GM19025 (cell line): ENCODE data around the gene HOXA3.

ENCODE experiments used
- ATAC-seq: cut with Tn5 transposase; IDR thresholded peaks from one replicate; pipeline ENCODE4 v1.9.1; 2021; ENCODE audit warnings: mild to moderate bottlenecking, low read depth, moderate library complexity; ENCODE audit not compliant: unreplicated experiment

The HOXA3 gene

DNA sequence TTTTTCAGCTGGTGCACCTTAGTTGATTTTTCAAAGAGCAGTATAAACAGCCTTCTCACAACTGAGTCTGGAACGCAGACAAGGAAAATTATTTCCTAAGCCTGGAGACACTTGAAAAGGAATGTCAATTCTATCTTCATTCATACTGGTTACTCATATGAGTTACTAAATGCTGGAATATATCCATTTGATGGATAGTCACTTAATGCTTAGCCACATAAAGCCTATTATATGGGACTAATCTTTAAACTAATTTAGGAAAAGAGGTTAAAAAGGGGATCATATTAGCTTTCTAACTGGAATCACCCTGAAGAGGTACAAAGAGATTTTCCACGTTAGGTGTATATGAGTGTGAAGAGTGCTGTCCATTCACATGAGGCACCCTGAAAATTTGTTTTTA is 20.2 kb downstream of the HOXA3 start:
- no peak for ATAC-seq

DNA sequence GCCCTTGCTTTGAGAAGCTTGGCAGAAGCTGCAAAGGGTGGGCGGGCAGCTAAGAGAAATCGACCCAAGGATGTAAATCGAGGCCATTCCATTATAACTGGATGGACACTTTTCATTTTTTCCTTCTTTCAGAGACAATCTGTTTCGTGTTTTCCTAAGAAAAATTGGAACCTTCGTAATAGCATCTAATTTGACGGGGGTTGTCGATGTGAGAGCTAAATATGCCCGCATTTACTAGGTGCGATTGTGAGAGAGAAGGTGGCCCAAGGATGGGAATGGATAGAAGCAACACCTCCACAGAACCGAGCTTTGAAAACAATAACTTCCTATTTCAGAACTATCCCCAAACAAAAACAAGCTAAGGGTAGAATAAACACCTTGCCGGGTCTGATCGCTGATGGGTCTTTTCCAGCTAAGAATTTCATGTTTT is 21.0 kb downstream of the HOXA3 start:
- ATAC-seq, result no peak

DNA sequence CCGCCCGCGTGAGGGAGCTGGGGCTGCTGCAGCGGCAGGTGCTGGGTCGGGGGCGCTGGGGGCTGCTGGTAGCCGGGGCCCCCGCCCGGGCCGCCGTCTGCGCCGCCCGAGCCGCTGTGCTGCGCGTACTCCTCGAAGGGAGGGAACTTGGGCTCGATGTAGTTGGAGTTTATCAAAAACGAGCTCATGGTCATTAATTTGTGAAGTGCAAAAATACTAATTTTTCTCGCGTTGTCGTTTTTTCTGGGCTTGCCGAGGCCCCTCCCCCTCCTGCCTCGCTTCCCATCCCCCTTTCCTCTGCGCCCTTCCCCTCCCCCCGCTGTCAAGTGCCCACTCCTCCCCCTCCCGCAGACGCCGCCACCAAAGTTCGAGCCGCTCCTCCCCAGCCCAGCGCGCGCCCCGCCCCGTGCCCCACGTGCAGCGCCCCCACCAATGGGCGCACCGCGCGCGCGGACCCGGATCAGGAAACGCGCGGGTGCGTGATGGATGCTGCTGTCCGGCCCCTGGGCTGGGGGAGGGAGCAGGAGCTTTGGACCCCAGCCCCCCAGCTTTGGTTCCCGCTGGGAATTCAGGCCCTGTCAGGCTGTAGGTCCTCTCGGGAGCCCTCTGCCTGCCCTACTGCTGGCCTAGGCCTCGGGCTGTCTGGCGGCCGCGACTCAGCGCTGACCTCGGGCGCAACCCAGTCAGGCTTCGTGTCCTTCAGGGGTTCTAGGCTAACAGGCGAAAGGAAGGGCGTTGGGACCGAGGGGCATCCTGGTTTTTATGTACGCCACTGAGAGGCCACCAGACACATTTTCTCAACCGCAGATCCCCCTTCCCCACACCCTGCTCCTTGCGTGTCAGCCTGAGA is 21.6 kb downstream of the HOXA3 start, which contains the start of gene HOXA4:
Gene HOXA4 (minus strand): TSS at position 218 of the 850 bp plus-strand sequence. CDS start 24 bp downstream, at position 194.
- no peak for ATAC-seq

DNA sequence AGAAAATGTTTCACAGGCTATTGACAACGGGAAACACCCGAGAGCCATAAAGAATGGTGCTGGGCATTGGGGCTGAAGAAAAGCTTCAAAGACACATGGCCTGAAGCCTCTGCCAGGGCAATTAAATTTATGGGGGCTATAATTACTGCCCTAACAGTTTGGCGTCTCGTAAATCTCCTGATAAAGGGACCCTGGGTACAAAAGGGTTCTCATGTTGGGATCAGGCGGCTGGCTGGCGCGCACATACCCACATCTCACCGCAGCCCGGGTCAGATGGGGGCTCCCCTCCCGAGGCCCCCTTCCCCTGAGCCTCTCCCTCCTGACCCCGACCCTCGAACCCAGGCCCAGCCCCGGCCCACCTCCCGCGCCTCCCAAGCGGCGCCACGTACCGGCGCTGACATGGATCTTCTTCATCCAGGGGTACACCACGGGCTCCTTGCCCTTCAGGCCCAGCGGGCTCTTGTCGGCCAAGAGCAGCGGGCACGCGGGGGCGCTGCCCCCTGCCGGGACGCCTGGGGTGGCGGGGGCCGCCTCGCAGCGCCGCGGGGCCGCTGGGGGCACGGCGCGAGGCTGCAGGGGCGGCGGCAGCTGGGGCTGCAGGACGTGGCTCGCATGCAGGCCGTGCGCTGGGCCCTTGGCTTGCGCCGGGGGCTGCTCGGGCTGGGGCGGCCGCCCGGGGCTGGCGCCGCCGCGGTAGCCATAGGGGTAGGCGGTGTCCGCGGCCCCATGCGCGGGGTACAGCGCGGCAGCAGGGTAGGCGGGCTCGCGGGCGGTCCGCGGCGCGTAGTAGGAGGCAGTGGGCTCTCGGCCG is 22.4 kb downstream of the HOXA3 start:
- no peak for ATAC-seq

DNA sequence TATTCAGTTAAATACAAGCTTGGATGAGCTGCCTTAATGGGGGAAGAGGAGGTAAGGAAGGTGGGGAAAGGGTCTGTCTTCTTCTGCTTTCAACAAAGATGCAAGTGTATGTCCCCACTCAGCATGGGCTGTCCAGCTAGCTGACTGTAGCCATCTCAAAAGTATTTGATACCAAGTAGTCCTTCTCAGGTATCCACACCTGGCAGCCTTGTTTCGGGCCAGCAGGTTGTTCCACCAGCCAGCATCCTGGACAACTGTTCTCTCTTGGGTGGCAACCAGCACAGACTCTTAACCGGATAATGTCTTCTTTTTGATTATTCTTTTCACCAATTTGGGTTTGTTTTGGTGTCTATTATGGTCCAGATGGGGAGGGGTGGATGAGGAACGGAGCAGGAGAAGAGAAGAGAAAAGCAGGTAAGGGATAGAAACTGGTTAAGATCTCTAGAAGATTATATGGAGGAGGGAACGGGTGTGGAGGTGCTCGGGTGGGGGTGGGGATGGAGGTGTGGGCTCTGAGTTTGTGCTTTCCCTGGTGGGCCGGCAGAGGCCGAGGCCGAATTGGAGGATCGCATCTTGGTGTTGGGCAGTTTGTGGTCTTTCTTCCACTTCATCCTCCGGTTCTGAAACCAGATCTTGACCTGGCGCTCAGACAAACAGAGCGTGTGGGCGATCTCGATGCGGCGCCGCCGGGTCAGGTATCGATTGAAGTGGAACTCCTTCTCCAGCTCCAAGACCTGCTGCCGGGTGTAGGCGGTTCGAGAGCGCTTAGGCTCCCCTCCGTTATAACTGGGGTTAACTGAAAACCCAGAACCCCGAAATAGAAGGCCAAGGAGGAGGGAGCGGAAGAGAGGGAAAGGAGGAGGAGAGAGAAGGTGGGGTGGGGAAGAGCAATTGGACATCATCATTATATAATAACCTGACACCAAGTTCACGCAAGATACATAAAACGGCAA is 23.3 kb downstream of the HOXA3 start:
- ATAC-seq, result no peak

DNA sequence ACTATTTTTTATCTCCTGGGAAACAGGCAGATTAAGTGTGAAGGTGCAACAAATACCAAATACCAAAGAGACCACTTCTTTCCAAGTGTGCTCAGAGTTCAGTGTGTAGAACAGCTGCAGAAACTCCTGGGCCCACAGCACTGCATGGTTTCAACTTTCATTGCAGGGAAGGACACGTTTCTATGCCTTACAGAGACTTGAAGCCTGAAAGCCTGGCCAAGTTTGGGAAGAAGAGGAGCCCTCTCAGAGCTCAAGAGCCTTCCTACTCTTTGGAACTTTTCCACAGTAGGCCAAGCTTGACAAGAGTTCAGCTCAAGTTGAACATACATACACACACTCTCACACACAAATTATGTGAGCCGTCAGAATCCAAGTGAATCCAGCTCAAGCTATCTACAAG is 24.3 kb downstream of the HOXA3 start:
- no peak for ATAC-seq

DNA sequence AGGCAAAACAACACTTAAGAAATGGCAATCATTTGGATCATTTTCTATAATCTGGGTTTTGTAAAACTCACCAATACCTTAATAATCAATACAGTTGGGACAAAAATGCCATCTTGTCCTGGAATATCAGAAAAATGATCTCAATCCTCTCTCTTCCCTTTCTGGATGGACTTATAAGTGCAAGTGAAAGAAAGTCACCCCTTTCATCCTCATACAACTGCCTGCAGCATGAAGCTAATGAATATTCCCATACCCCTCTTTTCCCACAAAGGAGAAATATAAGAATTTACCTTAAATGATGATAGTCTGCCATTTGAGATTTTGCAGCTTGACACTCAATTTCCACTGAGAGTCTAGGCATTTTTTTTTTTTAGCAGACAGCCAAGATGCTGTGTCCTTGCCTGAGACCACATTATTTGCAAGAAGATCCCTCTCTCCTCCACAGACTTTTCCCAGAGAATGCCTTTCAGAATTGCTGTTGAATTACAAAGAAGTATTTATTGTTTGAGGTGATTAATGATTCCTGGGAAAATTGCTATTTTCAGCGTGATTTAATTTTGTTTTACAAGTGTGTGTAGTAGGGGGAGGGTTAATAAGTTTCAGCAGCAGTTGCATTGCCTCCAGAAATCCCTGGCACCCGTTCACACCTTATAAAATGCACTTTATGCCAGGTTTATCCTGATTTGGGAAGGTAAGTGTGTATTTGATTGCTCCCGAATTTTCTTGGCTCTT is 25.6 kb downstream of the HOXA3 start:
- ATAC-seq, result no peak

DNA sequence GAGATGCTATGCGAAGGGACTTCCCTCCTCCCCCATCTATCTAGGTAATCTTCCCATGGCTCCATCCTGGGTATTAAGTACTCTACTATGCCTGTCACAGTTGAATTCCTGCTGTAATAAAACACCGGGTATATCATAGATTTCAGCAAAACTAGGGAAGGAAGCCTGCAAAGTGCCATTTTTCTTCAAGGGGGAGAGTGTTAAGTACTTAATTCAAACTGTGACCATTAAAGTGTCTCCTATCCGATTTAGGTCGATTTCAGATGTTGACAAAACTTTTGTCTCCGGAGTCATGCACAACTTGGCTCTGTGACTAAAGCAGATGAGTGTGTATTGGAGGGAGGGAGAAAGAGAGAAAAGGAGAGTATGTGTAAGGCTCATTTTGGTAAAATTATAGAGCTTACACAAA is 26.4 kb downstream of the HOXA3 start:
- ATAC-seq, result no peak

DNA sequence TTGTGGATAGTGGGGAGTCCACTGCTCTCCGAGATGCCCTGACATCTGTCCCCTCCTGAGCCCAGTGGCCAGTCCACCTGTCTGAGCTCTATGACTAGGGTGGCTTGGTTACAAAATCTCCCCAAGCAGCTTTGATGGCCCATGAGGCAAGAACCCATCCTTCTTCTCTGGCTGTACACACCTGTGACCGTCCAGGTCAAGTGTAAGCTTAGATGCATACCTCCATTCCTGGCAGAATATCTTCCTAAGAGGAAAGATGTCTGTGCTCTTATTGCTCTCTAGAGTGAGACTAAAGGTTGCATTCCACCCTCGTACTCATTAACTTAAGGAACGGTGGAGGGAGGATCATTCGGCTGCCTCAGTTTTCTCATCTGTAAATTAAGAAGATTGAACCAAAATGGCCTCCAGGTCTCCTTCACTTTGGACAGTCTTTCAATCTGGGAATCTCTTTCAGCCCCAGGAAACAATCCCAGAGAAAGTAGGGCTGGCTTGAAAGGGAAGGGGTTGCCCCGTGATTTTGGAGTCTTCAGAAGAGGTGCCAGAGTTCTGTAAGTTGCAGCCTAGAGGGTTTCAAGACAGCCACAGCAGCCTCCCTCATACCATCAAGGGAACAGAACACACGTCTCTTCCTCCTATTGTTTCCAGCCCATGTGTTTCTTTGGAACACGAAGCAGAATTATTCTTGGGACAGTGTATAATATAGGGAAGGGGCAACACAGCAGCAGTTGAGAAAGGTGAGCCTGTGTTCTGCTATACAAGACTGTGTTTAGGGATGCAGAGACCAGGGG is 27.3 kb downstream of the HOXA3 start:
- ATAC-seq, result no peak

DNA sequence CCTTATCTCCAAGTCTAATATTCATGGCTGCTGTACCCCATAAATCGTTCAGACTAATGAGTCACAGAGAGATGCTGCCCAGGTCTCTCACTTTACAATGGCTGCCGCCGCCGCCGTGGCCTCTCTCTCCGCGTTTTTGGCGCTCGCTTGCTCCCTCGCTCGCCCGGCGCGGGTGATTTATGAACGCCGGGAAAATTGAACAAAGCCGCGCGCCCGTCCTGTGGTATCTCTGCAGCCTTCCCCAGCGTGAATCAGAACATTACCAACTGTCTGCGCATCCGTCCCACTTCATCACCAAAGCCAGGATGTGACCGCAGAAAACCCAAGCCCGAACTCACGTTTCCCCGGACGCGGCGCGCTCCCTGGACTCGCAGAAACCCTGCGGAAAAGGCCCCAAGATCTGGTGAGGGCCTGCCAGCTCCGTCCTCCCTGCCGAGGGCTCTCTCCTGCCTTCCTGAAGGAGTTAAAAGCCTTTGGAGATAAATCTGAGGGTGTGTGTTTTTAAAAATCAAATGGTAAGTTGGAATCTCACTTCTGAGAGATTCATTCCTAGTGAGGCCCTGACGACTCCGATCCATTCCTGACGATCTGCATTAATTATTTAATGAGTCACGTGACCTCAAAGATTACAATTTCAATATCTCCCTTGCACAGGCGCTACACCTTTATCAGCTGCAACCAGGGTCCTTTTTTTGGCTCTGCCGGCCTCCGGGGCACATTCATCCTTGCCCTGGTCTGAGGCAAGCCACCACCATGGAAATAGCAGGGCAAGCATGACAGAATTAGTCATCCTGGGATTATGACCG is 28.1 kb downstream of the HOXA3 start:
- ATAC-seq, result no peak

DNA sequence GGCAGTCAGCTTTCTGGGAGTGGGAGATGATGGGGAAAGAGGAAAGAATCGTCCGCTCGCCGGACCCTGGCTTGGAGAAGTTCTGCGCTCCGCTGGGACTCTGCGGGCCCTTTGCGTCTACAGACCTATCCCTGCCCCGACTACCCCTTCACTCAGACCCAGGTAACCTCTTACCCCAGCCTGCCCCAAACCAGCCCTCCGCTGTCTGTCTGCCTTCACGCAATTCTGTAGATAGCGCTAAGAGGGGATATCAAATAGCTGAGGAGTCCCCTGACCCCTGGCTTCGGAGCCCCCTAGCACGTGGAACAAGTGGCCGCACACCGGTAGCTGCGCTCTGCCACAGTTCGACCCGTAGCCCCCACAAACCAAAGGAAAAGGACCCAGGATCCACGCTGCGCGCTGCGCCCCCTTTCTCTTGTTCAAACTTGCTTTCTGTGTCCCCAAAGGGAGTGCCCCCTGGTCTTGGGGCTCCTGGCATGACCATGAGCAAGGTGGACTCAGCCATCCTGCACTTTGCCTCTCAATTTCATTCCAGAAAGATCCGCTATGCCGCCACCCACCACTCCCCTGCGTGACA is 28.8 kb downstream of the HOXA3 start:
- ATAC-seq, result no peak

DNA sequence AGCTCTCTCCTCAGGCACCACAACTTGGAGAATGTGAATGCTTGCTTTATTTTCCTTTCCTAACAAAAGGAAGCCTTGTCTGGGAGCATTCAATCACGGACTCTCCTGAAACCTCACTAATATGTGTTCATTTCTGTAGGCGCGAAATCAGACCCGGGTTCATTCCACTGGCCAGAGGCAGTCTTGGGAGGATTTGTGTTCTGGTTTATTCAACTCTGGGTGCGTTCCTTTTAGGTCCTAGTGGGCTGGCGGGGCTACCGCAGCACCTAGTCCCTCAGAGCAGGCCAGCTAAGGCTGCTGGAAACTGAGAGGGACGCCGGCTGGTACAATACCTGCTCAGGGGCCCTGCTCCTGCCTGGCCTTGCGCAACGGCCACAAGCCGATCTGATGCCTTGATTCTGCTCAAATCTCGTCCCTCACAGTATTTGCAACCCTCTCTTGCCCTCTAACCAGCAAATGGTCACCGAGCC is 29.3 kb downstream of the HOXA3 start:
- ATAC-seq, result no peak

DNA sequence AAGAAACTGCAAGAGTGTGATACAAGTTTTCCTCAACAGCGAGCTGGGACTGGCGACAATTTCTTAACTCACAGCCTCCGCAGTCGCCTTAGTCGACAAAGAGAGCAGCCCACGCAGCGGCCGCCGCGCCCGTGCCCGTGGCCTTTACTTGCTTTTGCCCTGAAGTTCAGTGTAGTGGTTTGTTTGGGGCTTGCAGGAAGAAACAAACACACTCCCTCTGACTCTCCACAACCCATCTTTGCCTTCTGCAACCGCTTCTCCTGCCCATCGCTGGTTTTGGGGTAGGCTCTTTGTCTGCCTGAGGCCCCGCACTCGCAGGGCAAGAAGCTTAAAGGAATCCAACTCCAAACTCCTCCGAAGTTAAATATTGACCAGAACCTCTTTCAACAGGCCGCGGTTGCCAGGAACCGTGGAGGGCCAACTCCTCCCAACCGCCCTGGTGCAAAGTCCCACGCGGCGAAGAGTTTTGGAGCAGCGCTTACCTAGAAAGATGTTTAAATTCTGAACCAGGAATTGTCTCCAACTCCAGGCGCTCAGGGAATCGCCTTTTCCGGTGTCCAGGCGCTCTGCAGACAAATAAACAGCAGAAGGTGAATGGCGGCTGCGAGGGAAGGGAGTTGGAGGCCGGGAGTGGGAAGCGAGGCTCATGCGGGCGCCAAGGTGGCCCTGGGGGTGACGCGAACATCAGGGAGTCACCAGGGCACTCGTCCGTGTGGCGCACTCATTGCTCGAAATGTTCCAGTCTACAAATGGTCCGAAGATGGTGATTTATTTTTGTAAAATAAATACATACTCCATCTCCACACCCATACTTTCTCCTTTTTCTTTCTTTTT is 30.1 kb downstream of the HOXA3 start:
- no peak for ATAC-seq

DNA sequence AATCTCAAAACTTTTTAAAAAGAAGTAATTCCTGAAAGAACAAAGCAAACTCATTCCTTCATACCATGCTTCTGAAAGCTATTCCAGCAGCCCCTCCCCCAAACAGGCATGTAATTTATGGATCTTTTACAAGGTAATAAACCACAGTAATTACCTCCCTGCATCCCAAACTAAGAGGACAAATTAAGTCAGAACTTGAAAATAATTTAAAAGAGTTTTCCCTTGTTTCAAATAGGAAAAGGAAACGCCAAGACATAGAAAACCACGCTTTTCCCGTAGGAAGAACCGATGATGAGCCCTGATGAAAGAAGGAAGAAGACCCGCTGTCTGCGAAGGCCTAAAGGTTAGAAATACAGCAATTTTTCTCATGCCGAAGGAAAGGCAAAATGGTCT is 30.7 kb downstream of the HOXA3 start:
- ATAC-seq, result no peak

DNA sequence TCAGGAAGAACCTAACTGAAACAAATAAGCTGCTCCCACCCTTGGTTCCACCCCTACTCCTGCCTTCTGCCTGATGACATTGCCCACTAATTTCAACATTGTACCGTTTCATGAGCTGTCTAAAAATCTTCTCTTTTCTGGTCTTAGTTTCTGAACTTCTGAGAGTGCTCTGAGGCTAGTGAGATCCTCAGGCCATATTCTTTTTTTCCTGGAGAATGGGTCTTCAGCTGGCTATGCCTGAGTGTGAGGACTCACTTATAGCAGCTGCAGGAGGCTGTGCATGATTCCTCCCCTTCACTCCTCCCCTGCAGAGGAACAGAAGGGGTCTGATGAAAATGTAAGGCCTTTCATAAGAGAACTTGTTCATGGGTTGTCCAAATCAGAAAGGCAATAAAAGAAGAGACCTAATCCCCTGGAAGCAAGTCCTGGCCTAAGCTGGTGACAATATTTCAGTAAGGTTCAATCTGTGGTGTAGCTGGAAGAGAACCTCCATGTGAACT is 32.9 kb downstream of the HOXA3 start:
- ATAC-seq, result no peak

DNA sequence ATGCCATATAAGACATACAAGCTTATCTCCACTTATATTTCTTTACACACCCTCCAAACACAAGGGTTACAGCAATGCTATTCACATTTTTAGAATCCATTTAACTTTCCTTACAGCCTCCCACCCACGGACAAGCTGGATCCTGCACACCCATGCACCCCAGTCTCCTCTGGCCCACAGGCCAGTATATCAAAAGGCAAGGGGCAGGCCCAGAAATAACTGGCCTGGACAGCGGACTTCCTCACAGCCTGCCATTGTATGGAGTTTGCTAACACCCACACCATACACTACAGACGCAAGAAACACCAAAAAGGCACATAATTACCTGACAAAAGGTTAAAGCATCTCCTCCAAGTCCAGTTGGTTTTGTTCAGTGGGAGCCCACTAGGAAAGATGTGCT is 33.8 kb downstream of the HOXA3 start:
- ATAC-seq, result no peak
